HepG2 (cell line): Measurements from ENCODE around the gene CTNNBL1. TPM values are rescaled to one million over a fixed set of nuclear protein-coding genes. Genes with fewer than 3 reads are reported as not detected.

Experiments used
- ELF1 ChIP-seq: sonication (generic); formaldehyde crosslinking; IDR thresholded peaks from 2 replicates; pipeline ENCODE4 v1.4.0; 2020; ENCODE audit warnings: missing genetic modification reagents
- ERF ChIP-seq: IDR thresholded peaks from 2 replicates; pipeline ENCODE4 v1.6.1; 2018; ENCODE audit warnings: missing biosample characterization, missing genetic modification reagents
- GPN1 ChIP-seq: sonication (generic); formaldehyde crosslinking; IDR thresholded peaks from 2 replicates; pipeline ENCODE4 v1.5.1; 2020; ENCODE audit warnings: missing genetic modification reagents, borderline replicate concordance
- IRF2 ChIP-seq: IDR thresholded peaks from 2 replicates; pipeline ENCODE4 v1.6.1; 2018; ENCODE audit warnings: missing genetic modification reagents, missing compliant biosample characterization
- KDM2A ChIP-seq: sonication (generic); formaldehyde crosslinking; IDR thresholded peaks from 2 replicates; pipeline ENCODE4 v1.4.0; 2020; ENCODE audit warnings: low read depth, missing genetic modification reagents, borderline replicate concordance
- PHF20 ChIP-seq: sonication (generic); formaldehyde crosslinking; IDR thresholded peaks from 2 replicates; pipeline ENCODE4 v1.5.0; 2020; ENCODE audit warnings: mild to moderate bottlenecking, missing genetic modification reagents
- RBFOX2 ChIP-seq: fragments of 200-400 bp; formaldehyde crosslinking; IDR thresholded peaks from 2 replicates; pipeline ENCODE4 v1.6.1; 2017; ENCODE audit warnings: low read depth, mild to moderate bottlenecking, low read length
- SALL2 ChIP-seq: sonication (generic); formaldehyde crosslinking; IDR thresholded peaks from 2 replicates; pipeline ENCODE4 v1.8.1; 2023; ENCODE audit warnings: mild to moderate bottlenecking, missing genetic modification reagents, inconsistent platforms
- SRSF1 ChIP-seq: fragments of 200-400 bp; formaldehyde crosslinking; optimal IDR thresholded peaks from 2 replicates; pipeline ENCODE3; 2017; ENCODE audit warnings: mild to moderate bottlenecking, low read depth, low read length, moderate library complexity
- ZBTB34 ChIP-seq: sonication (generic); formaldehyde crosslinking; IDR thresholded peaks from 2 replicates; pipeline ENCODE4 v1.8.0; 2022; ENCODE audit warnings: mild to moderate bottlenecking, missing genetic modification reagents
- ZGPAT ChIP-seq: IDR thresholded peaks from 2 replicates; pipeline ENCODE4 v1.6.1; 2016; ENCODE audit warnings: mild to moderate bottlenecking
- ZNF367 ChIP-seq: sonication (generic); formaldehyde crosslinking; IDR thresholded peaks from 2 replicates; pipeline ENCODE4 v1.4.0; 2020; ENCODE audit warnings: missing genetic modification reagents, borderline replicate concordance
- ZNF891 ChIP-seq: sonication (generic); formaldehyde crosslinking; IDR thresholded peaks from 2 replicates; pipeline ENCODE4 v1.5.0; 2020; ENCODE audit warnings: mild to moderate bottlenecking, missing genetic modification reagents
- polyA plus RNA-seq, 8 experiments: library from polyadenylated mRNA; depleted of rRNA in 3 of 8; stranded (reverse) in 7 of 8; unstranded in 1 of 8; fragments of >200 nt; fragmentation: Illumina TruSeq in 4 of 8; extraction: Trizol in 4 of 8; gene quantifications; 2 replicates each; pipeline versions ENCODE4 v1.2.1 to v1.2.3, GENCODE V29; 2011 to 2016; ENCODE audit warnings: low read depth in 4 of 8, missing spikeins in 1 of 8, mixed read lengths in 1 of 8; ENCODE audit not compliant: insufficient read depth in 1 of 8
- total RNA-seq, 5 experiments: library from RNA; depleted of rRNA; stranded (reverse); fragments of >200 nt; fragmentation: Illumina TruSeq; extraction: Trizol; gene quantifications; 2 replicates each; pipeline ENCODE4 v1.2.3, GENCODE V29; 2016; ENCODE audit warnings: low read depth in 1 of 5
- TF ChIP-seq, protein P1 (sequence below), 2 experiments: sonication (generic) in 1 of 2; formaldehyde crosslinking in 1 of 2; IDR thresholded peaks; 2 replicates each; pipeline versions ENCODE4 v1.4.0 to v1.6.1; 2016 to 2020; ENCODE audit warnings: borderline replicate concordance in 1 of 2, low read depth in 1 of 2, mild to moderate bottlenecking in 1 of 2, missing genetic modification reagents in 1 of 2
- TF ChIP-seq, protein P2 (sequence below): sonication (generic); formaldehyde crosslinking; IDR thresholded peaks from 2 replicates; pipeline ENCODE4 v1.4.0; 2020; ENCODE audit warnings: mild to moderate bottlenecking, missing genetic modification reagents, borderline replicate concordance

CTNNBL1 gene
- total and polyA plus RNA-seq, 2 of the 13 experiments (the other 11 are each of a cell fraction or from before 2014, with no cell fraction given), result 49.3 to 94.6 TPM

- TF ChIP-seq, protein P1, sequence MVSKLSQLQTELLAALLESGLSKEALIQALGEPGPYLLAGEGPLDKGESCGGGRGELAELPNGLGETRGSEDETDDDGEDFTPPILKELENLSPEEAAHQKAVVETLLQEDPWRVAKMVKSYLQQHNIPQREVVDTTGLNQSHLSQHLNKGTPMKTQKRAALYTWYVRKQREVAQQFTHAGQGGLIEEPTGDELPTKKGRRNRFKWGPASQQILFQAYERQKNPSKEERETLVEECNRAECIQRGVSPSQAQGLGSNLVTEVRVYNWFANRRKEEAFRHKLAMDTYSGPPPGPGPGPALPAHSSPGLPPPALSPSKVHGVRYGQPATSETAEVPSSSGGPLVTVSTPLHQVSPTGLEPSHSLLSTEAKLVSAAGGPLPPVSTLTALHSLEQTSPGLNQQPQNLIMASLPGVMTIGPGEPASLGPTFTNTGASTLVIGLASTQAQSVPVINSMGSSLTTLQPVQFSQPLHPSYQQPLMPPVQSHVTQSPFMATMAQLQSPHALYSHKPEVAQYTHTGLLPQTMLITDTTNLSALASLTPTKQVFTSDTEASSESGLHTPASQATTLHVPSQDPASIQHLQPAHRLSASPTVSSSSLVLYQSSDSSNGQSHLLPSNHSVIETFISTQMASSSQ (IDR thresholded peaks at IDR 0.05; ENCODE audit: low read depth), result no peak
- TF ChIP-seq, protein P1 (CRISPR knock-in tag; IDR thresholded peaks at IDR 0.05; ENCODE audit: borderline replicate concordance), result no peak
- TF ChIP-seq ZNF367 (no peak), KDM2A (CRISPR knock-in tag) (no peak), ELF1 (CRISPR knock-in tag) (no peak), IRF2 (CRISPR knock-in tag) (no peak), ERF (CRISPR knock-in tag) (peak; percentile 12; the same call in 1 of the 2 replicates), RBFOX2 (no peak), ZGPAT (CRISPR knock-in tag) (no peak), GPN1 (no peak), ZBTB34 (CRISPR knock-in tag) (no peak), SALL2 (no peak), ZNF891 (CRISPR knock-in tag) (peak; percentile 78; the same call in 1 of the 2 replicates), SRSF1 (no peak), PHF20 (CRISPR knock-in tag) (no peak)
- TF ChIP-seq, protein P2, sequence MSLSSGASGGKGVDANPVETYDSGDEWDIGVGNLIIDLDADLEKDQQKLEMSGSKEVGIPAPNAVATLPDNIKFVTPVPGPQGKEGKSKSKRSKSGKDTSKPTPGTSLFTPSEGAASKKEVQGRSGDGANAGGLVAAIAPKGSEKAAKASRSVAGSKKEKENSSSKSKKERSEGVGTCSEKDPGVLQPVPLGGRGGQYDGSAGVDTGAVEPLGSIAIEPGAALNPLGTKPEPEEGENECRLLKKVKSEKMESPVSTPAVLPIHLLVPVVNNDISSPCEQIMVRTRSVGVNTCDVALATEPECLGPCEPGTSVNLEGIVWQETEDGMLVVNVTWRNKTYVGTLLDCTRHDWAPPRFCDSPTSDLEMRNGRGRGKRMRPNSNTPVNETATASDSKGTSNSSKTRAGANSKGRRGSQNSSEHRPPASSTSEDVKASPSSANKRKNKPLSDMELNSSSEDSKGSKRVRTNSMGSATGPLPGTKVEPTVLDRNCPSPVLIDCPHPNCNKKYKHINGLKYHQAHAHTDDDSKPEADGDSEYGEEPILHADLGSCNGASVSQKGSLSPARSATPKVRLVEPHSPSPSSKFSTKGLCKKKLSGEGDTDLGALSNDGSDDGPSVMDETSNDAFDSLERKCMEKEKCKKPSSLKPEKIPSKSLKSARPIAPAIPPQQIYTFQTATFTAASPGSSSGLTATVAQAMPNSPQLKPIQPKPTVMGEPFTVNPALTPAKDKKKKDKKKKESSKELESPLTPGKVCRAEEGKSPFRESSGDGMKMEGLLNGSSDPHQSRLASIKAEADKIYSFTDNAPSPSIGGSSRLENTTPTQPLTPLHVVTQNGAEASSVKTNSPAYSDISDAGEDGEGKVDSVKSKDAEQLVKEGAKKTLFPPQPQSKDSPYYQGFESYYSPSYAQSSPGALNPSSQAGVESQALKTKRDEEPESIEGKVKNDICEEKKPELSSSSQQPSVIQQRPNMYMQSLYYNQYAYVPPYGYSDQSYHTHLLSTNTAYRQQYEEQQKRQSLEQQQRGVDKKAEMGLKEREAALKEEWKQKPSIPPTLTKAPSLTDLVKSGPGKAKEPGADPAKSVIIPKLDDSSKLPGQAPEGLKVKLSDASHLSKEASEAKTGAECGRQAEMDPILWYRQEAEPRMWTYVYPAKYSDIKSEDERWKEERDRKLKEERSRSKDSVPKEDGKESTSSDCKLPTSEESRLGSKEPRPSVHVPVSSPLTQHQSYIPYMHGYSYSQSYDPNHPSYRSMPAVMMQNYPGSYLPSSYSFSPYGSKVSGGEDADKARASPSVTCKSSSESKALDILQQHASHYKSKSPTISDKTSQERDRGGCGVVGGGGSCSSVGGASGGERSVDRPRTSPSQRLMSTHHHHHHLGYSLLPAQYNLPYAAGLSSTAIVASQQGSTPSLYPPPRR (CRISPR knock-in tag), result no peak
Observed at GRCh38 chr20:37881601-37882343, 187.9 kb downstream of the CTNNBL1 start (continued).
